Chondrocyte (in vitro differentiated cells): Measurements from ENCODE around the gene CD86. TPM values are rescaled to one million over a fixed set of nuclear protein-coding genes. Genes with fewer than 3 reads are reported as not detected.

Experiments
- DNase-seq: peaks from one replicate; pipeline ENCODE4 v3.0.0; 2021; ENCODE audit warnings: mixed read lengths, low spot score
- H3K27ac Mint-ChIP-seq: one replicate; pipeline ENCODE4 v1.8.0; 2021; ENCODE audit warnings: mild to moderate bottlenecking, moderate library complexity, mixed read lengths; ENCODE audit not compliant: unreplicated experiment
- H3K27me3 Mint-ChIP-seq: 2 replicates; pipeline ENCODE4 v1.8.0; 2021; ENCODE audit warnings: low read depth, mixed read lengths
- H3K36me3 Mint-ChIP-seq: 2 replicates; pipeline ENCODE4 v1.8.0; 2021; ENCODE audit warnings: low read depth, mixed read lengths
- H3K4me1 Mint-ChIP-seq: 2 replicates; pipeline ENCODE4 v1.8.0; 2021; ENCODE audit warnings: low read depth, mild to moderate bottlenecking, mixed read lengths
- H3K4me3 Mint-ChIP-seq: one replicate; pipeline ENCODE4 v1.8.0; 2021; ENCODE audit warnings: mild to moderate bottlenecking, moderate library complexity, mixed read lengths; ENCODE audit not compliant: unreplicated experiment
- H3K9me3 Mint-ChIP-seq: 2 replicates; pipeline ENCODE4 v1.8.0; 2021; ENCODE audit warnings: low read depth, mixed read lengths
- CTCF ChIP-seq: fragments of 200-600 bp; sonication (generic); IDR thresholded peaks from 2 replicates; pipeline ENCODE4 v1.5.0; 2021; ENCODE audit warnings: antibody characterized with exemption, mild to moderate bottlenecking, moderate library complexity
- long read RNA-seq: library from polyadenylated mRNA; stranded (forward); transcript quantifications from one replicate; pipeline ENCODE4 v2.0.0, GENCODE V29; 2021
- total RNA-seq: library from RNA; stranded (reverse); gene quantifications from 3 replicates; pipeline ENCODE4 v1.2.1, GENCODE V29; 2021

The CD86 gene
- total RNA-seq: not detected in 3 replicates
- long read RNA-seq: 0 reads

GRCh38 chr3:122055215-122055614, at the start of gene CD86:
Gene CD86, plus strand, starts transcription at chr3:122055362. Its CDS starts 128 bp downstream, at chr3:122055490.
- Mint-ChIP-seq H3K9me3 (no peaks in the 10 kb centered on the region), H3K27ac (no peak within 1 kb of the TSS), H3K4me1 (no peaks in the 10 kb centered on the region), H3K4me3 (no peak within 1 kb of the TSS), H3K27me3 (peaks cover 5% of the 10 kb centered on the region), H3K36me3 (no peaks in the 10 kb centered on the region)
- no peak for DNase-seq
- no peak for TF ChIP-seq CTCF

GRCh38 chr3:122006267-122006666, 48.9 kb upstream of the CD86 start:
- TF ChIP-seq CTCF: no peak
- Mint-ChIP-seq H3K27me3 (peaks cover 9% of the 10 kb centered on the region), H3K4me3 (no peak overlapping the region), H3K9me3 (no peaks in the 10 kb centered on the region), H3K4me1 (no peaks in the 10 kb centered on the region), H3K36me3 (no peaks in the 10 kb centered on the region), H3K27ac (no peak overlapping the region)
- no peak for DNase-seq

GRCh38 chr3:122008166-122008565, 47.0 kb upstream of the CD86 start:
- TF ChIP-seq CTCF: no peak
- no peaks in the 10 kb centered on the region for H3K36me3 Mint-ChIP-seq
- H3K9me3 Mint-ChIP-seq: no peaks in the 10 kb centered on the region
- no peak overlapping the region for H3K4me3 Mint-ChIP-seq
- H3K27me3 Mint-ChIP-seq: peaks cover 23% of the 10 kb centered on the region
- no peak for DNase-seq
- H3K4me1 Mint-ChIP-seq: no peaks in the 10 kb centered on the region
- H3K27ac Mint-ChIP-seq: no peak overlapping the region

GRCh38 chr3:122010506-122010905, 44.7 kb upstream of the CD86 start:
- no peak for DNase-seq
- no peaks in the 10 kb centered on the region for H3K36me3 Mint-ChIP-seq
- no peak for TF ChIP-seq CTCF
- no peaks in the 10 kb centered on the region for H3K9me3 Mint-ChIP-seq
- no peaks in the 10 kb centered on the region for H3K4me1 Mint-ChIP-seq
- peaks cover 28% of the 10 kb centered on the region for H3K27me3 Mint-ChIP-seq
- H3K27ac Mint-ChIP-seq: no peak overlapping the region
- no peak overlapping the region for H3K4me3 Mint-ChIP-seq

GRCh38 chr3:122011396-122011795, 43.8 kb upstream of the CD86 start:
- Mint-ChIP-seq H3K4me3 (no peak overlapping the region), H3K27me3 (peaks cover 32% of the 10 kb centered on the region), H3K9me3 (no peaks in the 10 kb centered on the region), H3K36me3 (no peaks in the 10 kb centered on the region), H3K27ac (no peak overlapping the region), H3K4me1 (no peaks in the 10 kb centered on the region)
- TF ChIP-seq CTCF: no peak
- DNase-seq: no peak
